Left renal pelvis (tissue), 4 donors: ENCODE measurements around the gene KIF25. TPM values are rescaled to one million over a fixed set of nuclear protein-coding genes. Genes with fewer than 3 reads are reported as not detected.

Source experiments
- DNase-seq, 4 donors: peaks; one replicate each; pipeline ENCODE4 v3.0.0-alpha.2; 2013; ENCODE audit warnings: low read depth in 4 of 4, low spot score in 3 of 4
- polyA plus RNA-seq, 4 donors: library from polyadenylated mRNA; unstranded; fragments of 120-200 nt; gene quantifications; one replicate each; pipeline ENCODE4 v1.2.1, GENCODE V29; 2013; ENCODE audit not compliant: insufficient read length in 4 of 4

Gene KIF25
- polyA plus RNA-seq, 4 donors, result 0.14 to 0.87 (median 0.83) TPM

DNA sequence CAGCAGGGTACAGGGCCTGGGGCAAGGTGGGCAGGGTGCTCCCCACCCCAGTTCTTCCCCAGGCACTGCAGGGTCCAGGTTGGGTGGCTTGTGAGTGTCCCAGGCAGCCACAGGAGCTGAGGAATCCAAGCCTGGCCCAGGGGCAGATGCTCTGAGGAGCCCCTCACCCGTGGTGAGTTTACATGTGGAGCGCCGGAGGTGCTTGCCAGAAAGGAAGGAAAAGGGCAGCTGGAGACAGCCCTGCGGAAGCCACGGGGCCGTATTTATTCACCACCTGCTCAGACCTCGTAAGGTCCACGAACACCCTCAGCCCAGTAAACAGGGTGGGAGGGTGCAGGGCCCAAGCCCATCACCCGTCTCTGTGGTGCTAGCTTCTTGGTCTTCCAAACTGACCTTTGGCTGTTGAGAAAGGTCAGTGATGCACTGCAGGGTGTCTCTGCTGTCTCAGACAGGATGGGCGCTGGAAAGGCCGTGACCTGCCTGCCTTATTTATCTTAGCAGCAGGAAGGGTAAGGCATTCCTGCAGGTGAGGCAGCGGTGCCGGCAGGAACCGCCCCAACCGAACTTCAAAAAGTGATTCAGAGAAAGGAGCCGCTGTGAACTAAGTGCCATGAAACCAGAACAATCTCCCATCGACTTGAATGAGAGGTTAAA lies 85.5 kb downstream of the KIF25 start:
- DNase-seq, result no peak

DNA sequence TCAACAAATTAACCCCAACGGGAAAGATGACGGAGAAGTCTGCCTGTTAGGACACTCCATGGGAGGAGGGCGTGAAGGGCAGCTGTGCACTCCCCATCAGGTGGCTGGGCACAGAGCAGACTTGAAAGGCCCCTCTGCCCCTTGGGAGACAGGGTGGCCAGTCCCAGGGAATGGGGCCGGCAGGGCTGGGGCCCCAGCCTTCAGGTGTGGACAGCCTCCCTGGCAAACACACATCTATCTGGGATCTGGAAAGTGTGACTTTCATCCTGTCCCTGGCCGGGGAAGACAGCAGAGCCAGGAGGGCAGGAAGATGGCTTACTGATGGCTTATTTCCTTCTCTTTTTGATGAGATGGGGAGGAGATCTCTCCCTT lies 86.0 kb downstream of the KIF25 start:
- DNase-seq, result no peak

DNA sequence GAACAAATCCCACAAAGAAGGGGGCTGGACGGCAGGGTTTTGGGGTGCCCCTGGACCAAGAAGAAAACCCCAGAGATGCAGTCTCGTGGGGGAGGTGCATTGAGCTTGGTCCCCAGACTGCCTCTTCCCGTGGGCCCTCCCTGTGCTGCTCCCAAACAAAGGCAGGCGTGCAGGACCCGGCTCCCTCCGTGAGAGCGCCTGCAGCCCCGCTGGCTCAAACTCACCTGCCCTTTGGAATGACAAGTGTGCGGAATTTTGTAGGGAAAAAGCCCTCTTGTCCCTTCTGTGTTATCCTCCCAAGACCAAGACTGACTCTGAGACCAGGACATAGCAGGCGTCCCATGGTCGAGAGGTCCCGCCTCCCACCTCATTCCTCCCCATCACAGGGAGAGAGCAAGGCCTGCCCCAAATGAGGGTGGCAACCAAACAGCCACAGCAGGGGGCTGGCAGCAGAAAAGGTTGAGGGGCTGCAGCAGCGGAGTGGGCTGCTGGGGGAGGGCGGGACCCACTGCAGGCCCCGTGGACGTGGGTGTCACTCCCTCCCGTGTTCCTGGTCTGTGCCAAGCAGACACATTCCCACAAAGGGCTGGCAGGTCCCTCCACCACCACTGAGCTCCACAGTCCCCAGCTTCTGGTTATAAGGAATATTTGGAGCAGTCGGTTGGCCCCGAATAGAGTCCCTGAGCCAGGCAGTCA lies 87.1 kb downstream of the KIF25 start:
- no peak for DNase-seq

DNA sequence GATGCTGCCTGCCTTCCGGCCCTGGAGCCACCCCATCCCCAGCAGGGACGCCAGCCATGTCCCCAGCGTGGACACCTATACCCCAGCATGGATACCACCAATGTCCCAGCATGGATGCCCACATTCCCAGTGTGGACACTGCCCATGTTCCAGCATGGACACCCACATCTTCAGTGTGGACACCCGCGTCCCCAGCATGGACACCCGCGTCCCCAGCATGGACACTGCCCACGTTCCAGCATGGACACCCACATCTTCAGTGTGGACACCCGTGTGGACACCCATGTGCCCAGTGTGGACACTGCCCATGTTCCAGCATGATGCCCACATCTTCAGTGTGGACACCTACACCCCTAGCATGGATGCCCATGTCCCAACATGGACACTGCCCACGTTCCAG lies 88.6 kb downstream of the KIF25 start:
- no peak for DNase-seq

DNA sequence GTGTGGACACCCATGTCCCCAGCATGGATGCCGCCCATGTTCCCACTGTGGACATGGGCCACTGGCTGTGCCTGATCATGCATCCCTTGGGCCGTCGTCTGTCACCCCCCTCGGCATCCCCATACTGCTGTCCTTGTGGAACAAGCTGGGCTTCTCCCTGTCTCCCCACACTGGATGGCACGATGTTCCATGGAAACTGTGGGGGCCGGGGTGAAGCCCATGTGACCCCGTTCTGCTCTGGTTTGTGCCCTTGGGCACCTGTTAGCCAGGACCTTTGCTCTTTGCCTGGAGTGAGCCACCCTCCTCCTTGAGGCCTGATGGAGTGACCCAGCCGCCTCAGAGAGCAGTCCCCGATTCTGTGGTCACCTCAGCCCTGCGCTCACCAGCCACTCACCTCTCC lies 89.1 kb downstream of the KIF25 start:
- no peak for DNase-seq

DNA sequence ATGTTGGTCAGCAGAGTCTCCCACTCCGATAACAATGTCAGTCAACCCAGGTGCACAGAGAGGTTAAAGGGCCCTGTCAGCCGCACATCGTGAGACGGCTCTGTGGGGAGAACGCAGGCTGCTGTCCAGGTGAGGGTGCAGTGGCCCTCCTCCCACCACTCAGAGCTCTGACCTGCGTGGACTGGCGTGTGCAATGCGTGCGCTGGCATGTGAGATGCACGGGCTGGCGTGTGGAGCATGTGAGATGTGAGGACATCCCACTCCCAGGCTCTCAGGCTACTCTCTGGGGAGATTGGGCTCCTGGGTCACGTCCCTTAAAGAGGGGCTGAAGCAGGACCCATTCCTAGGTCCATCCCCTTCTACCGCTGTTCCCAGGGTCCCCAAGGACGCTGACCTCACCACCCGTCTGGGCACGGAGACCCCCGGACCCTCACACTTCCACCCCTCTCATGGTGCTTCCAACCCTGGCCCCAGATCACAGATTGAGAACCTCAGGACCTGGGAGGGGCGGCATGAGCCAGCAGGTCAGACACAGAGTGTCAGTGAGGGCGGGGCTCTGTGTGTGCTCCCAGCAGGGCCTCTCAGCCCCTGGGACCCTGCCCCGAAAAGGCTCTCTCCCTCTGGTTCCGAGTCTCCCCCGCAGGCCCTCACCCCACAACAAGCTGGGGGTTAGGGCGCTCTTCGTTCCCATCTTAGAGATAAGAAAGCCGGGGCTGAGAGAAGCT lies 90.1 kb downstream of the KIF25 start:
- no peak for DNase-seq

DNA sequence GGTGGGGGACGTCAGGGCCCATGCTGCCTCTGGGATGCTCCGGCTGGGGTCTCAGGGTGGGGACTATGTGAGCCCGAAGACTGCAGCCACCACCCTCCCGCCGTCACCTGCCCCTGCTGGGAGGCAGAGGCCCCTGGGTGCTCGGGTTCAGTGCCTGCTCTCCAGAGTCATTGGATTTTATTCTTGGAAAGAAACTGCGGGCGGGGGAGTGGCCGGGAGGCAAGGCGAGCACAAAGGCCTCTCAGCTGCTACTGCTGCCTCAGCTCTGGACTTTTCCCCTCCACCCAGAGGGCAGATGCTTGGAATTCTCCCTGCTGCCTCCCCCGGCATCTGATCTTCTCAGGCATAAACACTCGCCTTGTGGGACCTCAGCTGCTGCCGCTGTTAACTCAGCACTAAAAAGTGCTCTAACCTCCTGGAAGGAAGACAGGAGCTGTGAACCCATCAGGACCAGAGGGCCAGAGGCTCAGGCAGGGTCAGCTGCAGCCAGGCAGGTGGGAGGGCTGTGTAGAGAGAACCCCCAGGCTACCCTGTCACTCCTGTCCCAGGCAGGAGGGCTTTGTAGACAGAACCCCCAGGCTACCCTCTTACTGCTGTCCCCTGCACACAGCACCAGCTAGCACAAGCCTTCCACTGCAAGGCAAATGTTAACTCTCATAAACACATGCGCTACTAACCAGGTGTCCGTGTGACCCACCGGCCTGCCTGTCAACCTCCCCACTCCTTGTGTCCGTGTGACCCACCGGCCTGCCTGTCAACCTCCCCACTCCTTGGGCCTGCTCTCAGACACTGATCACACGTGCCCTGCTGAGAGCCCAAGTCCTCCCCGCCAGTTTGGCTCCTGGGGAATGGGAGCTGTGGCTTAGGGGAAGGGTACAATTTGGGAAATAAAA lies 90.9 kb downstream of the KIF25 start:
- peak; percentile 81 to 91 (median 87) for DNase-seq

DNA sequence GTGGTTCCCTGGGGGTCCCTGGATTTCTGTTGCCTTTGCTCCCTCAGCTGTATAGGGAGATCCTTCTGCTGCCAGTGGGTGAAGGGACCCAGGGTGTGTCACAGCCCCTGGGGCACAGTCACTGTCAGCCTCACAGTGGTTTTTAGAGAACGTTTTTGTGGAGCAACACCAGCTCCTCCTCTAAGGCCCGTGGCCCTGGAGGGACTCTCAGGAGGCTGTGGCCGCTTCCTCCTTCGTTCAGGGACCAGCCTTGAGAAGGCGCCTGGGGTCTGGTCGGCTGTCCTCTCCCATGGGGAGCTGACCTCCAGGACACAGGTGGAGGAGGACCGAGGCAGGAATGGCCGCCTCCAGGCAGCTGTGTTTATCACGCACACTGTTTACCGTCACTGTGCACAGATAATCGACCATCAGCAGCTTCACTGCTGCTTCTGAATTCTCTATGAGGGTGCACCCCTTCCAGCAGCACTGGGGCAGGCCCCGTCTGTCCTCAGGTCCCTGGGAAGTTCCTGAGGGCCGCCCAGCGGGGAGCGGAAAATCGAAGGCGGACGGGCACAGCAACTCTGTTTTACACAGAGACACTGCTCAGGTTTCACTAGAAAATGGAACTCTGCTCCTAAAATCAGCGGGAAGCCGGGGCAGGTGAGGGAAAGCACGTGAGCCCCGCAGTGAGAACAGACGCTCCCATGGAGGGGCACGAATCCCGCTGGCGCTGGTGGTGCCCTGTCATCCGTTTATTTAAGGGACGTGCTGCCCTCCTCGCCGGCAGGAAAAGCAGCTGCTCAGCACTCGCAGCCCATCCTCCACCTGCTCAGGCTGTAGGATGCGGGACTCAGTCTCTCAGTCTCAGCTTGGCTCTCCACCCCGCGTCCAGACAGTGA lies 92.0 kb downstream of the KIF25 start:
- no peak for DNase-seq

DNA sequence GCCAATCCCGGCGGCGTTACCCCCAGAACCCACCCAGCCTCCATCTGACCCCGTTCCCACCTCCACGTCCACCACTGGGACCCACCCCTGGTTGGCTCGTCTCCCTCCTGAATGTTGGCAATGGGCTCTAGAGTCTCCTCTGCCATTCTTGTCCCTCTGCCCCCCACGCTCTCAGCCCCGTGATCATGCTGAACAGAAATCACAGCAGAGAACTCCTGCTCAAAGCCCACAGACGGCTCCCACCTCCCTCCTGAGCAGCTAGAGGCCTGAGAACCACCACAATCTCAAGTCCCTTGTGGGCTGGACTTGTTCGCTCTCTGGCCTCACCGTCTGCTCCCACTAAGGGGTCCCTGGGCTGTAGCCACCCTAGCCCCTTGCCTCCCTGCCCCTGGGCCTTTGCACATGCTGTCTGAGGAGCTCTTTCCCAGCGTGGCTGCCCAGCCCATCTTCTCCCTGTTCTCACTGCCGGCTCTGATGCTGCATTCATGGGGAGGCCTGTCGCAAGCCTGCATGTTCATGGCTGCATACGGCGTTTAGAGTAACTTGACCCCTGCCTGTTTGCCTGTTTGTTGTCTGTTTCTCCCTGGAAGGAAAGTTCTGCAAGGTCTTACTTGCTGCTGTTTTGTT lies 92.7 kb downstream of the KIF25 start:
- DNase-seq, result no peak

DNA sequence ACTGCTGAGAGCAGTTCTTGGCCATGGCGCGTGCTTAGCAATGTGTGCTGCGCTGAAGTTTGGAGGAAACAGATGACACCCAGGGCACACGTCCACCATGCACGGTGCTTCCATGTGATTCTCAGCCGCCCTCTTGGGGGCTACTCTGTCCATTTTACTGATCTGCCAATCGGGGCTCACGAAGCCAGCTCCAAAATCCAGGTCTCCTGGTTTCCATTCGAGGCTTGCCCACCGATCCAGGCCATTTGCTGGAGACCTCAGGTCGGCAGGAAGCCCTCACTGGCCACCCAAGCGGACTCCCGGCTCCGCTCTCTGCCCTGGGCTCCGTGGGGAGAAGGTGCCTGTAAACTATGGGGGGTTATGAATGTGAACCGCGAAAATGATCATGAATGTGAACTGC lies 93.2 kb downstream of the KIF25 start:
- DNase-seq, result no peak

DNA sequence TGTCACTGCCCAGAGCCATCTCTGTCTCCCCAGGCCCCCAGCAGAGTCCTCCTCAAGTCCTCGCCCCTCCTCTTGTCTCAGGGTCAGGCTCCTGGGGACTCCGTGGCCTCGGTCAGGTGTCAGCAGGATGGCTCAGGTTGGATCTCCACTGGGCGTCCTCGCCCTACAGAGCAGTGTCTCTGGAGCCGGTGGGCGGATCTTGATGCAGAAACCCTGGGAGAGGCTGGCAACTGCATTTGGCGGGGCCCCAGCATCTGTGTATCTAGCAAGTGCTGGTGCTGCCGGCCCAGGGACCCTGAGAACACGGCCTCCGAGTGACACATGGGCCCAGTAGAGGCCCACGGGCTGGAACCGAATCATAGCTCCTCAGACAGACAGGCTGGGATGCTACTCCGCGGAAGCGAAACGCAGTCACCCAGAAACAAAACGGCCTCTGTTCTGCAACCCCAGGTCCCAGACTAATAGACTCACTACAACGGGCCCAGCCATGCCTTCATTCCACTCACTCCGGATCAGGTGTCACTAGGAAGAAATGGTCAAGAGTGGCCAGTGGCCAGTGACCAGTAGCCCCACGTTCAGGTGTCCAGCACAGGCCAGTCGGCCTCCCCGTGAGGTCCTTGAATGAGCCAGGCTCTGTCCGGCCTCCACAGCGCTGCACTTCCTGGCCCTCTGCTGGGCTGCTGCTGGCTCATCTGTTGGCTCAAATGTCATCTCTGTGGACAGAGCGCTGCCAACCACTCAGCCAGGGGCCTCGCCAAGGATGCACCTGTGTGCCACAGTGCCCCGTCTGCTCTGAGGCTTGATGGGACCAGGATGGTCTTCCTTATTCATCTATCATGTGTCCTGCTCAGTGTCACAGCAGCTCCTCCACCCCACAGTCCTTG lies 94.2 kb downstream of the KIF25 start:
- no peak for DNase-seq

DNA sequence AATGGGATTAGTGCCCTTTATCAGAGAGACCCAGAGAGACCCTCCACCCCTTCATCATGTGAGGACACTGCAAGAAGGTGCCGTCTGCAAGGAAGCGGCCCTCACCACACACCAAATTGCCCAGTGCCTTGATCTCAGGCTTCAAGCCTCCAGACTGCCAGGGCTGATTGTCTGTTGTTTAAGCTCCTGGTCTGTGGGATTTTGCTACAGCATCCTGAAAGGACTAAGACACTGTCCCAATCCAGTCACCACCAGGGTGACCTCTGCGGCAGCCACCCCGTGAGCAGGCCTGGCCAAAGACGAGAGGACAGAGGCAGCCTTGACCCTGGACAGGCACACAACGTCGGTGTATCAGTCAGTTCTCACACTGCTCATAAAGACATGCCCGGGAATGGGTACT lies 95.1 kb downstream of the KIF25 start:
- no peak for DNase-seq

DNA sequence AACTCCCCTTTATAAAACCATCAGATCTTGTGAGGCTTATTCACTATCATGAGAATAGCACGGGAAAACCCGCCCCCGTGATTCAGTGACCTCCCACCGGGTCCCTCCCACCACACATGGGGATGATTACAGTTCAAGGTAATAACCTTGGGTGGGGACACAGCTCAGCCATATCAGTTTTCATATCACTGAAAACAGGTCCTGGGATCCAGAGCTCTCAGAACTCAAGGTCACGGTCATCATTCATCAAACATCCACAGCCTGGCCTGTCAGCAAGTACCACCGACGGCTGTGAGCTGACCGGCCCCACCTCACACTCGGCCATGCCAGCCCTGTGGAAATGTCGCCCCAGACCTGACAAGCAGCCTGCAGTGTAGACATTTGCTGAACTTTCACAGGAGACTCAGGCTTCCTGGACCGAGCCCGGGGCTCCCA lies 95.6 kb downstream of the KIF25 start:
- no peak for DNase-seq

DNA sequence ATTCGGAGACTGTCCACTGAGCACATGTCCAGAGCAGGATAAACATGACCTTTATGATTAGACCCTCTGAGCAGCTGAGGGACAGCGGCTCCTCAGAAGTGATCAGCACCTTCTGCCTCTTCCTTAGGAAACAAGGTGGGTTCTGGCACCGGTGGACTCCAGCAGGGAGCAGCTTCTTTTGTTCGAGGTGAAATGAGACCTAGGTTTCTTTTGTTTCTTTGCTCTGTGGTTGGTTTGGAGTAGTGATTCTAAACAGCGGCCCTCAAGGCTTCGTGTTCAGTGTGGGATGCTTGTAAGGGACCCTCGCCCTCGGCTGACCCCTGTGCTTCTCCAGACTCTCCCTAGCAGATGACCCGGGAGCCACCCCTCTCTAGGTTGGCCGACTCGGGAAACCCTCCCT lies 96.2 kb downstream of the KIF25 start:
- DNase-seq, result no peak
